Astrocyte of the hippocampus (primary cell): Measurements from ENCODE around the gene SMIM35.

Experiments
- DNase-seq: peaks from one replicate; pipeline ENCODE4 v3.0.0; 2011; ENCODE audit warnings: low read depth, low spot score

The SMIM35 gene

GRCh38 chr11:118003456-118003855 lies 83.3 kb downstream of the SMIM35 start:
- no peak for DNase-seq

- no peak for DNase-seq
These were observed 84.0 kb downstream of the SMIM35 start for GRCh38 chr11:118002541-118003423.

GRCh38 chr11:118002010-118002540 lies 84.7 kb downstream of the SMIM35 start:
- DNase-seq = no peak

GRCh38 chr11:118001494-118001971 lies 85.2 kb downstream of the SMIM35 start:
- no peak for DNase-seq

- no peak for DNase-seq
These were observed 85.9 kb downstream of the SMIM35 start for GRCh38 chr11:118000850-118001228.

- DNase-seq = no peak
These were observed 86.5 kb downstream of the SMIM35 start for GRCh38 chr11:118000067-118000849.

GRCh38 chr11:117999354-117999993 lies 87.3 kb downstream of the SMIM35 start:
- DNase-seq = no peak

- DNase-seq = no peak
These were observed 88.0 kb downstream of the SMIM35 start for GRCh38 chr11:117998664-117999353.

- no peak for DNase-seq
These were observed 88.8 kb downstream of the SMIM35 start for GRCh38 chr11:117997823-117998579.

- DNase-seq = no peak
These were observed 89.4 kb downstream of the SMIM35 start for GRCh38 chr11:117997406-117997805.

GRCh38 chr11:117996058-117996457 lies 90.7 kb downstream of the SMIM35 start:
- no peak for DNase-seq

GRCh38 chr11:117995472-117995871 lies 91.3 kb downstream of the SMIM35 start:
- DNase-seq = no peak

GRCh38 chr11:117993988-117994745 lies 92.6 kb downstream of the SMIM35 start:
- DNase-seq = no peak

- DNase-seq = no peak
These were observed 94.1 kb downstream of the SMIM35 start for GRCh38 chr11:117992620-117993019.

- DNase-seq = no peak
These were observed 94.6 kb downstream of the SMIM35 start for GRCh38 chr11:117992136-117992535.

GRCh38 chr11:117989351-117990102 lies 97.2 kb downstream of the SMIM35 start:
- no peak for DNase-seq

GRCh38 chr11:117986981-117987574 lies 99.7 kb downstream of the SMIM35 start:
- no peak for DNase-seq
